Astrocyte (in vitro differentiated cells and primary cell): ENCODE data around the gene PSMB1.
"Not testable (repeated sequence)": the region's sequence is repeated elsewhere in the genome, so short reads cannot be mapped to it uniquely, and the experiment has no call there.

ENCODE experiments used
- EZH2 ChIP-seq: IDR thresholded peaks from 2 replicates; pipeline ENCODE4 v1.6.1; 2012; ENCODE audit warnings: mild to moderate bottlenecking, low read length, inconsistent platforms; ENCODE audit not compliant: insufficient read depth
- TF ChIP-seq, protein P1 (sequence below): IDR thresholded peaks from 2 replicates; pipeline ENCODE4 v1.5.1; 2011; ENCODE audit warnings: low read depth, mild to moderate bottlenecking, inconsistent platforms, low read length, moderate library complexity; ENCODE audit not compliant: insufficient read depth

DNA sequence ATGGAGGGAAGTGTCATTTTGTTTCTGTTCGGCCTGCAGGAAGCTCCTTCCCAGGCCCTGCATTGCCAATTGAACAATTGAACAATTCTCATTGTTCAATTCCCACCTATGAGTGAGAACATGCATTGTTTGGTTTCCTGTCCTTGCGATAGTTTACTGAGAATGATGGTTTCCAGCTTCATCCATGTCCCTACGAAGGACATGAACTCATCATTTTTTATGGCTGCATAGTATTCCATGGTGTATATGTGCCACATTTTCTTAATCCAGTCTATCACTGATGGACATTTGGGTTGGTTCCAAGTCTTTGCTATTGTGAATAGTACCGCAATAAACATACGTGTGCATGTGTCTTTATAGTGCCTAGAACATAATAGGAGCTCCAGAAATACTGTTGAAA is 25.1 kb downstream of the PSMB1 start:
- TF ChIP-seq, protein P1, sequence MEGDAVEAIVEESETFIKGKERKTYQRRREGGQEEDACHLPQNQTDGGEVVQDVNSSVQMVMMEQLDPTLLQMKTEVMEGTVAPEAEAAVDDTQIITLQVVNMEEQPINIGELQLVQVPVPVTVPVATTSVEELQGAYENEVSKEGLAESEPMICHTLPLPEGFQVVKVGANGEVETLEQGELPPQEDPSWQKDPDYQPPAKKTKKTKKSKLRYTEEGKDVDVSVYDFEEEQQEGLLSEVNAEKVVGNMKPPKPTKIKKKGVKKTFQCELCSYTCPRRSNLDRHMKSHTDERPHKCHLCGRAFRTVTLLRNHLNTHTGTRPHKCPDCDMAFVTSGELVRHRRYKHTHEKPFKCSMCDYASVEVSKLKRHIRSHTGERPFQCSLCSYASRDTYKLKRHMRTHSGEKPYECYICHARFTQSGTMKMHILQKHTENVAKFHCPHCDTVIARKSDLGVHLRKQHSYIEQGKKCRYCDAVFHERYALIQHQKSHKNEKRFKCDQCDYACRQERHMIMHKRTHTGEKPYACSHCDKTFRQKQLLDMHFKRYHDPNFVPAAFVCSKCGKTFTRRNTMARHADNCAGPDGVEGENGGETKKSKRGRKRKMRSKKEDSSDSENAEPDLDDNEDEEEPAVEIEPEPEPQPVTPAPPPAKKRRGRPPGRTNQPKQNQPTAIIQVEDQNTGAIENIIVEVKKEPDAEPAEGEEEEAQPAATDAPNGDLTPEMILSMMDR = not testable (repeated sequence)
- TF ChIP-seq EZH2 = not testable (repeated sequence)
